GM12878 (cell line): Measurements from ENCODE around the gene SLC6A2. TPM values are rescaled to one million over a fixed set of nuclear protein-coding genes. Genes with fewer than 3 reads are reported as not detected.

Experiments used
- ATAC-seq: fragments of 200-7000 bp; cut with Tn5 transposase; 3 replicates; pipeline ENCODE4 v1.9.1; 2020; ENCODE audit warnings: mild to moderate bottlenecking, moderate library complexity
- BruUV-seq: library from RNA; stranded (reverse); fragments of 400-500 nt; replicated peaks from 2 replicates; lab custom pipeline; 2021; lab: Mats Ljungman, UMichigan
- CTCF ChIA-PET: fragments of 300-600 bp; sonication (Branson Sonifier 250); formaldehyde crosslinking; extraction: SDS; loops from one replicate; lab custom pipeline; 2021; ENCODE audit warnings: inconsistent platforms; lab: Yijun Ruan, JAX
- POLR2A ChIA-PET: fragments of 350-600 bp; formaldehyde crosslinking; extraction: SDS; loops from one replicate; lab custom pipeline; 2021; ENCODE audit warnings: inconsistent platforms; lab: Charles Lee
- RAD21 ChIA-PET: fragments of 300-600 bp; sonication (Branson Sonifier 250); formaldehyde crosslinking; loops from one replicate; lab custom pipeline; 2023; ENCODE audit warnings: antibody characterized with exemption; ENCODE audit not compliant: unreplicated experiment; lab: Charles Lee
- SMC1A ChIA-PET: fragments of 300-600 bp; sonication (Branson Sonifier 250); formaldehyde crosslinking; loops from one replicate; lab custom pipeline; 2023; ENCODE audit not compliant: unreplicated experiment, uncharacterized antibody; lab: Charles Lee
- DNase-seq: peaks from one replicate; pipeline ENCODE4 v3.0.0-alpha.2; 2011; ENCODE audit warnings: low read depth, low spot score
- FAIRE-seq: peaks from 3 replicates; lab custom pipeline; 2011; peaks lifted over from hg19 to GRCh38; lab: Jason Lieb, UNC
- H2AFZ ChIP-seq: 2 replicates; pipeline ENCODE4 v1.6.0; 2011; ENCODE audit warnings: low read depth, low read length, control low read depth; ENCODE audit not compliant: control insufficient read depth
- H3K27ac ChIP-seq: 2 replicates; pipeline ENCODE4 v1.5.1; 2011; ENCODE audit warnings: control low read depth; ENCODE audit not compliant: control insufficient read depth, insufficient read depth
- H3K27me3 ChIP-seq, 2 experiments: replicated peaks in 1 of 2; 2 replicates each; pipeline versions ENCODE4 v1.6.0 to v1.6.1; 2011; ENCODE audit warnings: low read length in 1 of 2; ENCODE audit not compliant: control insufficient read depth in 2 of 2, insufficient read depth in 2 of 2
- H3K36me3 ChIP-seq, 2 experiments: 2 replicates each; pipeline ENCODE4 v1.5.1; 2011; ENCODE audit warnings: low read length in 1 of 2; ENCODE audit not compliant: control insufficient read depth in 2 of 2, insufficient read depth in 2 of 2
- H3K4me1 ChIP-seq: 2 replicates; pipeline ENCODE4 v1.6.1; 2011; ENCODE audit warnings: mild to moderate bottlenecking, low read length, moderate library complexity, mixed read lengths; ENCODE audit not compliant: control insufficient read depth, insufficient read depth
- H3K4me2 ChIP-seq: 2 replicates; pipeline ENCODE4 v1.6.0; 2011; ENCODE audit warnings: control low read depth; ENCODE audit not compliant: control insufficient read depth, insufficient read depth
- H3K4me3 ChIP-seq: fragments of 200-600 bp; sonication (generic); 2 replicates; pipeline ENCODE4 v1.5.1; 2016
- H3K79me2 ChIP-seq: 2 replicates; pipeline ENCODE4 v1.6.0; 2011; ENCODE audit warnings: low read length; ENCODE audit not compliant: control insufficient read depth, insufficient read depth
- H3K9ac ChIP-seq: 2 replicates; pipeline ENCODE4 v1.8.0; 2011; ENCODE audit warnings: low read length, control low read depth, mixed read lengths; ENCODE audit not compliant: control insufficient read depth, insufficient read depth
- H3K9me3 ChIP-seq: replicated peaks from 3 replicates; pipeline ENCODE4 v1.5.1; 2011; ENCODE audit warnings: mild to moderate bottlenecking, low read length; ENCODE audit not compliant: control insufficient read depth, insufficient read depth
- H4K20me1 ChIP-seq: 2 replicates; pipeline ENCODE4 v1.6.0; 2011; ENCODE audit not compliant: control insufficient read depth, insufficient read depth
- NR2F1 ChIP-seq: fragments of 450-650 bp; conservative IDR thresholded peaks from 2 replicates; pipeline ENCODE4 v1.6.1; 2017; ENCODE audit warnings: mild to moderate bottlenecking
- RAD21 ChIP-seq: IDR thresholded peaks from 2 replicates; pipeline ENCODE4 v1.6.1; 2011; ENCODE audit warnings: mild to moderate bottlenecking, low read depth, low read length, moderate library complexity; ENCODE audit not compliant: insufficient read depth
- SMC3 ChIP-seq: IDR thresholded peaks from 2 replicates; pipeline ENCODE4 v1.6.1; 2011; ENCODE audit warnings: low read length, improper control_type of control experiment, borderline replicate concordance
- WGBS: methylation state at CpG from one replicate; pipeline ENCODE4 v1.1.6; 2016; ENCODE audit warnings: low lambda C conversion rate; ENCODE audit not compliant: insufficient replicate concordance, insufficient coverage; ENCODE audit errors: missing lambda C conversion rate; 5-methylcytosine and 5-hydroxymethylcytosine counted together
- in situ Hi-C: fragments of 300-500 bp; cut with MboI; formaldehyde crosslinking; loops from 9 replicates; pipeline ENCODE4 v1.14.3; 2018; ENCODE audit warnings: mixed read lengths
- intact Hi-C: fragments of 100-400 bp; cut with micrococcal nuclease; formaldehyde crosslinking; loops from one replicate; pipeline ENCODE4 v1.14.2; 2022; ENCODE audit not compliant: unreplicated experiment
- polyA plus RNA-seq, 11 experiments: library from polyadenylated mRNA; depleted of rRNA in 4 of 11; unstranded in 6 of 11; stranded (reverse) in 5 of 11; fragments of >200 nt; fragmentation: Nextera tagmentation in 4 of 11; fragmentation: Illumina TruSeq in 1 of 11; extraction: Ambion mirVana in 4 of 11; extraction: Trizol in 1 of 11; gene quantifications; 1 replicate in 1 of 11; 2 replicates in 10 of 11; pipeline versions ENCODE4 v1.2.1 to v1.2.3, GENCODE V29; 2011 to 2016; ENCODE audit warnings: inconsistent platforms in 2 of 11, missing spikeins in 2 of 11, low read depth in 1 of 11
- total RNA-seq, 4 experiments: library from RNA; depleted of rRNA in 3 of 4; stranded (reverse); fragments of >200 nt in 3 of 4; fragmentation: Illumina TruSeq in 1 of 4; extraction: Trizol in 1 of 4; gene quantifications; 2 replicates each; pipeline versions ENCODE4 v1.2.1 to v1.2.3, GENCODE V29; 2013 to 2021
- TF ChIP-seq, protein P1 (sequence below), 3 experiments: IDR thresholded peaks in 2 of 3; conservative IDR thresholded peaks in 1 of 3; 2 replicates each; pipeline ENCODE4 v1.5.1; 2011; ENCODE audit warnings: low read depth in 3 of 3, low read length in 3 of 3, mild to moderate bottlenecking in 3 of 3, control low read depth in 2 of 3, moderate library complexity in 2 of 3, inconsistent platforms in 1 of 3, mixed read lengths in 1 of 3; ENCODE audit not compliant: control insufficient read depth in 2 of 3, insufficient read depth in 1 of 3; ENCODE audit errors: extremely low read depth in 1 of 3

Gene SLC6A2
- total and polyA plus RNA-seq, 10 of the 15 experiments (the other 5 are each of a cell fraction or from before 2014, with no cell fraction given) = not detected

DNA sequence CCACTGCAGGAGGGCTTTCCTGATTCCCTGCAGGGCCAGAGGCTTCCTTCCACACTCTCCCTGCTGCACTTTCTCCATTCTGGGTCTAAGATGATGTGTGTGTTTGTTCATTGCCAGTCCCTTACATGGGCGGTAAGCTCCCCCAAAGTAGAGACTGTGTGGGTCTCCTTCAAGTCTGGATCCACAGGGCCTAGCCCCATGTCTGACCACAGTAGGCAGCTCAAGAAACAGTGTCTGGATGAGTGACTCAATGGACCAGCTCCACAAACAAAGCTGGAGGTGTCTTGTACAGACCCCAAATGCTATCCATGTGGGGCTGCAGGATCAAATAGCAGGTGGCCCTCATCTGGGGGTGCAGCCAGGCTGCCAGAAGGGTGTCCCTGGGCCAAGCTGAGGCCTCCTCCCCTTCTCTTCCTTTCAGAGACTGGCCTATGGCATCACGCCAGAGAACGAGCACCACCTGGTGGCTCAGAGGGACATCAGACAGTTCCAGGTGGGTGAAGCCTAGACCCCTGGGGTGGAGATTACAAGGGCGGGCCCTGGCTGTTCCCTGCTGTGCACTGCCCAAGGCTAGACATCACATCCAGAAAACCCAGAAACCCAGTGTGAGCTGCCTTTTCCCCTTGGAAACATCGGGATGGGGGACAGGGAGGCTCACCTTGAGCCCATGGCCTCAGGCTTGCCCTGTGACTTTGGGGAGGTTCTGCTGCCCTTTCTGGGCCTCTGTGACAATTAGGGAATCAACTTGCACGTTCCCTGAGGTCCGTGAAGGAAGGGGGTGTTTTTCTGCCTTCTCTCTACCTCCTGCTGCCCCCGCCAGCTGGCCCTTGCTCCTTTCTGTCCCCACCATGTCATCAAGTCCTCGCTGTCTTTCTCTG lies 45.9 kb downstream of the SLC6A2 start:
- Histone ChIP-seq H3K27ac (no peak overlapping the region), H3K27me3 (no peaks in the 10 kb centered on the region; a peak in 1 of 4 replicates), H3K36me3 (no peaks in the 10 kb centered on the region), H2AFZ (no peak overlapping the region), H3K4me1 (no peaks in the 10 kb centered on the region), H4K20me1 (no peaks in the 10 kb centered on the region; the same call in 1 of the 2 replicates), H3K9ac (no peak overlapping the region), H3K79me2 (no peaks in the 10 kb centered on the region), H3K9me3 (no peaks in the 10 kb centered on the region), H3K4me3 (no peak overlapping the region)
- no TSS peak for BruUV-seq
- WGBS = 5% methylated on average over 9 of the region's 9 CpGs
- in situ Hi-C loops (loop anchor here (5.0 kb wide), 1 partner anchor 234 kb away; no protein-coding TSS in a partner anchor), intact Hi-C loops (no loop called here)
- CTCF ChIA-PET = interaction anchor here (0.8 to 8.7 kb wide), 8 partner anchors 11 to 1755 kb away, joined by 3 to 104 read pairs (median 4); no protein-coding TSS in a partner anchor
- SMC1A ChIA-PET = interaction anchor here (0.8 to 1.7 kb wide), 2 partner anchors 235 to 237 kb away, joined by 4 to 8 read pairs; no protein-coding TSS in a partner anchor
- RAD21 ChIA-PET = interaction anchor here (1.1 to 3.3 kb wide), 4 partner anchors 237 to 461 kb away, joined by 3 to 33 read pairs (median 5); no protein-coding TSS in a partner anchor
- ATAC-seq = peak; percentile 97
- POLR2A ChIA-PET = no interaction called here
- TF ChIP-seq NR2F1 (no peak), SMC3 (peak; percentile 63), RAD21 (peak; percentile 71)
- TF ChIP-seq, protein P1, sequence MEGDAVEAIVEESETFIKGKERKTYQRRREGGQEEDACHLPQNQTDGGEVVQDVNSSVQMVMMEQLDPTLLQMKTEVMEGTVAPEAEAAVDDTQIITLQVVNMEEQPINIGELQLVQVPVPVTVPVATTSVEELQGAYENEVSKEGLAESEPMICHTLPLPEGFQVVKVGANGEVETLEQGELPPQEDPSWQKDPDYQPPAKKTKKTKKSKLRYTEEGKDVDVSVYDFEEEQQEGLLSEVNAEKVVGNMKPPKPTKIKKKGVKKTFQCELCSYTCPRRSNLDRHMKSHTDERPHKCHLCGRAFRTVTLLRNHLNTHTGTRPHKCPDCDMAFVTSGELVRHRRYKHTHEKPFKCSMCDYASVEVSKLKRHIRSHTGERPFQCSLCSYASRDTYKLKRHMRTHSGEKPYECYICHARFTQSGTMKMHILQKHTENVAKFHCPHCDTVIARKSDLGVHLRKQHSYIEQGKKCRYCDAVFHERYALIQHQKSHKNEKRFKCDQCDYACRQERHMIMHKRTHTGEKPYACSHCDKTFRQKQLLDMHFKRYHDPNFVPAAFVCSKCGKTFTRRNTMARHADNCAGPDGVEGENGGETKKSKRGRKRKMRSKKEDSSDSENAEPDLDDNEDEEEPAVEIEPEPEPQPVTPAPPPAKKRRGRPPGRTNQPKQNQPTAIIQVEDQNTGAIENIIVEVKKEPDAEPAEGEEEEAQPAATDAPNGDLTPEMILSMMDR (IDR thresholded peaks at IDR 0.05 in 2 of 3, conservative IDR thresholded peaks at IDR 0.05 in 1 of 3; ENCODE audit: control insufficient read depth in 2 of 3, extremely low read depth in 1 of 3, insufficient read depth in 1 of 3, low read depth in 3 of 3, low read length in 3 of 3) = peak; percentile 47 to 61 (median 61)
- TF ChIP-seq, all 136 proteins: peak for 3
- no peak overlapping the region for H3K4me2 ChIP-seq
- FAIRE-seq = no peak
- DNase-seq = no peak
